GM19372 (cell line): ENCODE data around the gene GBP3.
"Not testable (repeated sequence)": the region's sequence is repeated elsewhere in the genome, so short reads cannot be mapped to it uniquely, and the experiment has no call there.

Experiments
- ATAC-seq: cut with Tn5 transposase; IDR thresholded peaks from one replicate; pipeline ENCODE4 v1.9.1; 2021; ENCODE audit warnings: mild to moderate bottlenecking, low read depth, moderate library complexity; ENCODE audit not compliant: unreplicated experiment

The GBP3 gene

GRCh38 chr1:89022167-89022959 is at the start of gene GBP3:
Gene GBP3 (minus strand): TSS chr1:89022866. CDS start chr1:89020721, 2,145 bp downstream.
- peak; percentile 71 for ATAC-seq

GRCh38 chr1:89070509-89070908 is 47.8 kb upstream of the GBP3 start:
- ATAC-seq, result no peak

GRCh38 chr1:89069951-89070350 is 47.3 kb upstream of the GBP3 start:
- no peak for ATAC-seq

- ATAC-seq, result no peak
Observed at GRCh38 chr1:89068291-89068690, 45.6 kb upstream of the GBP3 start.

- ATAC-seq, result peak; percentile 52
Observed at GRCh38 chr1:89065079-89065868, 42.6 kb upstream of the GBP3 start, which contains the start of gene GBP1. Gene GBP1 (minus strand): TSS chr1:89065208. CDS start chr1:89063234, 1,974 bp downstream.

- peak; percentile 36 for ATAC-seq
Observed at GRCh38 chr1:89064632-89065031, 42.0 kb upstream of the GBP3 start.

GRCh38 chr1:89063094-89063493 is 40.4 kb upstream of the GBP3 start:
- ATAC-seq, result no peak

GRCh38 chr1:89060091-89060490 is 37.4 kb upstream of the GBP3 start:
- no peak for ATAC-seq

GRCh38 chr1:89051955-89052312 is 29.3 kb upstream of the GBP3 start:
- no peak for ATAC-seq

- no peak for ATAC-seq
Observed at GRCh38 chr1:89051300-89051954, 28.8 kb upstream of the GBP3 start.

- ATAC-seq, result no peak
Observed at GRCh38 chr1:89050649-89051033, 28.0 kb upstream of the GBP3 start.

GRCh38 chr1:89049901-89050648 is 27.4 kb upstream of the GBP3 start:
- ATAC-seq, result not testable (repeated sequence)

- not testable (repeated sequence) for ATAC-seq
Observed at GRCh38 chr1:89049187-89049586, 26.5 kb upstream of the GBP3 start.

- ATAC-seq, result no peak
Observed at GRCh38 chr1:89047734-89048133, 25.1 kb upstream of the GBP3 start.

GRCh38 chr1:89046318-89047183 is 23.9 kb upstream of the GBP3 start:
- not testable (repeated sequence) for ATAC-seq

- no peak for ATAC-seq
Observed at GRCh38 chr1:89044970-89045721, 22.5 kb upstream of the GBP3 start.

GRCh38 chr1:89043940-89044339 is 21.3 kb upstream of the GBP3 start:
- no peak for ATAC-seq

- ATAC-seq, result no peak
Observed at GRCh38 chr1:89042491-89042890, 19.8 kb upstream of the GBP3 start.

- no peak for ATAC-seq
Observed at GRCh38 chr1:89041721-89042120, 19.1 kb upstream of the GBP3 start.
